ENCODE measurements around the gene GARNL3. TPM values are rescaled to one million over a fixed set of nuclear protein-coding genes. Genes with fewer than 3 reads are reported as not detected.
A peak's percentile ranks its signal among the peaks of the same experiment; 100 is the strongest.

GARNL3 gene
- total RNA-seq, 1 experiment from 2014 or later, result 11.8 TPM

GRCh38 chr9:127241354-127241753 lies 23.2 kb upstream of the GARNL3 start:
- no peaks in the 10 kb centered on the region for H3K36me3 ChIP-seq (ENCODE audit: control insufficient read depth, insufficient read depth, low read length)
- H3K4me1 ChIP-seq, result peaks cover 5% of the 10 kb centered on the region; the same call in 1 of the 2 replicates
- no peaks in the 10 kb centered on the region for H3K27me3 ChIP-seq (replicated peaks; ENCODE audit: control insufficient read depth, insufficient read depth, low read length)
- H3K9me3 ChIP-seq, result no peaks in the 10 kb centered on the region
- Mint-ChIP-seq H3K4me3 (ENCODE audit: unreplicated experiment) (no peak overlapping the region), H3K27ac (ENCODE audit: unreplicated experiment) (peak overlapping the region; percentile 39), H3K4me1 (ENCODE audit: low read depth, unreplicated experiment) (peaks cover 6% of the 10 kb centered on the region), H3K9me3 (ENCODE audit: unreplicated experiment) (no peaks in the 10 kb centered on the region), H3K27me3 (ENCODE audit: insufficient read depth, unreplicated experiment) (no peaks in the 10 kb centered on the region), H3K36me3 (ENCODE audit: insufficient read depth, unreplicated experiment) (peaks cover 7% of the 10 kb centered on the region)
- ChIA-PET CTCF (no interaction called here), POLR2A (no interaction called here)
- no peak overlapping the region for H3K4me3 ChIP-seq (ENCODE audit: low read depth, low read length)
- peak; percentile 20 to 62 for DNase-seq
- no TSS peak for BruUV-seq (replicated peaks)
- intact Hi-C loops (cut with micrococcal nuclease; ENCODE audit: unreplicated experiment), result no loop called here
- TF ChIP-seq CTCF (IDR thresholded peaks at IDR 0.05; ENCODE audit: insufficient read depth in 1 of 2, low read depth in 1 of 2, low read length in 1 of 2, severe bottlenecking in 1 of 2, unreplicated experiment in 1 of 2), result no peak

- no peaks in the 10 kb centered on the region for H3K36me3 ChIP-seq (ENCODE audit: control insufficient read depth, insufficient read depth, low read length)
- POLR2A ChIA-PET, result interaction anchor here (1.2 kb wide), 3 partner anchors 19 to 152 kb away, joined by 4 to 21 read pairs (median 14); partner anchors contain the start of gene SLC2A8
- H3K27me3 Mint-ChIP-seq (ENCODE audit: insufficient read depth, unreplicated experiment), result no peaks in the 10 kb centered on the region
- CTCF ChIA-PET, result interaction anchor here (0.5 to 1.8 kb wide), 3 partner anchors 20 to 536 kb away, joined by 3 to 9 read pairs (median 8); no protein-coding TSS in a partner anchor
- peak; percentile 97 for DNase-seq
- peaks cover 6% of the 10 kb centered on the region for H3K4me1 Mint-ChIP-seq (ENCODE audit: low read depth, unreplicated experiment)
- no peaks in the 10 kb centered on the region for H3K9me3 Mint-ChIP-seq (ENCODE audit: unreplicated experiment)
- H3K4me1 ChIP-seq, result peaks cover 5% of the 10 kb centered on the region; the same call in 1 of the 2 replicates
- BruUV-seq (replicated peaks), result TSS peak; percentile 79
- peak overlapping the region; percentile 45 for H3K4me3 ChIP-seq (ENCODE audit: low read depth, low read length)
- TF ChIP-seq CTCF (IDR thresholded peaks at IDR 0.05; ENCODE audit: insufficient read depth in 1 of 2, low read depth in 1 of 2, low read length in 1 of 2, severe bottlenecking in 1 of 2, unreplicated experiment in 1 of 2), result no peak
- H3K36me3 Mint-ChIP-seq (ENCODE audit: insufficient read depth, unreplicated experiment), result peaks cover 7% of the 10 kb centered on the region
- H3K27ac Mint-ChIP-seq (ENCODE audit: unreplicated experiment), result peak overlapping the region; percentile 89
- peak overlapping the region; percentile 88 for H3K4me3 Mint-ChIP-seq (ENCODE audit: unreplicated experiment)
- intact Hi-C loops (cut with micrococcal nuclease; ENCODE audit: unreplicated experiment), result loop anchor here (2.0 to 5.0 kb wide), 2 partner anchors 20 to 152 kb away; partner anchors contain the start of gene SLC2A8
- no peaks in the 10 kb centered on the region for H3K27me3 ChIP-seq (replicated peaks; ENCODE audit: control insufficient read depth, insufficient read depth, low read length)
- H3K9me3 ChIP-seq, result no peaks in the 10 kb centered on the region
Measured at GRCh38 chr9:127244609-127245601, 19.7 kb upstream of the GARNL3 start.

- Mint-ChIP-seq H3K4me1 (ENCODE audit: low read depth, unreplicated experiment) (peaks cover 6% of the 10 kb centered on the region), H3K27ac (ENCODE audit: unreplicated experiment) (peak overlapping the region; percentile 89), H3K9me3 (ENCODE audit: unreplicated experiment) (no peaks in the 10 kb centered on the region), H3K4me3 (ENCODE audit: unreplicated experiment) (peak overlapping the region; percentile 88), H3K36me3 (ENCODE audit: insufficient read depth, unreplicated experiment) (peaks cover 7% of the 10 kb centered on the region), H3K27me3 (ENCODE audit: insufficient read depth, unreplicated experiment) (no peaks in the 10 kb centered on the region)
- ChIA-PET POLR2A (interaction anchor here (1.2 kb wide), 3 partner anchors 19 to 151 kb away, joined by 4 to 21 read pairs (median 14); partner anchors contain the start of gene SLC2A8), CTCF (interaction anchor here (0.6 to 1.8 kb wide), 2 partner anchors 21 to 120 kb away, joined by 3 to 8 read pairs; no protein-coding TSS in a partner anchor)
- Histone ChIP-seq H3K36me3 (ENCODE audit: control insufficient read depth, insufficient read depth, low read length) (no peaks in the 10 kb centered on the region), H3K9me3 (no peaks in the 10 kb centered on the region), H3K4me3 (ENCODE audit: low read depth, low read length) (peak overlapping the region; percentile 39), H3K4me1 (peaks cover 5% of the 10 kb centered on the region; the same call in 1 of the 2 replicates), H3K27me3 (replicated peaks; ENCODE audit: control insufficient read depth, insufficient read depth, low read length) (no peaks in the 10 kb centered on the region)
- no peak for TF ChIP-seq CTCF (IDR thresholded peaks at IDR 0.05; ENCODE audit: insufficient read depth in 1 of 2, low read depth in 1 of 2, low read length in 1 of 2, severe bottlenecking in 1 of 2, unreplicated experiment in 1 of 2)
- DNase-seq, result no peak
- intact Hi-C loops (cut with micrococcal nuclease; ENCODE audit: unreplicated experiment), result loop anchor here (2.0 to 5.0 kb wide), 2 partner anchors 21 to 152 kb away; partner anchors contain the start of gene SLC2A8
- BruUV-seq (replicated peaks), result TSS peak; percentile 29
Measured at GRCh38 chr9:127245637-127246164, 18.9 kb upstream of the GARNL3 start.
